Measurements from ENCODE around the gene NKX1-2.

GRCh38 chr10:124436191-124436638 is 13.6 kb downstream of the NKX1-2 start:
- no peak for TF ChIP-seq POLR2A (IDR thresholded peaks at IDR 0.05)
- no peak for TF ChIP-seq CTCF (IDR thresholded peaks at IDR 0.05 in 8 of 11, conservative IDR thresholded peaks at IDR 0.05 in 3 of 11)
- TF ChIP-seq POLR2AphosphoS5 (IDR thresholded peaks at IDR 0.05): no peak

All from spleen (tissue), 7 donors.